Hindlimb muscle (tissue), 1 donor: ENCODE measurements around the gene GINS2. TPM values are rescaled to one million over a fixed set of nuclear protein-coding genes. Genes with fewer than 3 reads are reported as not detected.

Experiments
- DNase-seq: peaks from one replicate; pipeline ENCODE4 v3.0.0-alpha.2; 2013
- polyA plus RNA-seq: library from polyadenylated mRNA; unstranded; fragments of 120-200 nt; gene quantifications from one replicate; pipeline ENCODE4 v1.2.1, GENCODE V29; 2013; ENCODE audit not compliant: insufficient read length

Gene GINS2
- polyA plus RNA-seq, result 6.5 TPM

DNA sequence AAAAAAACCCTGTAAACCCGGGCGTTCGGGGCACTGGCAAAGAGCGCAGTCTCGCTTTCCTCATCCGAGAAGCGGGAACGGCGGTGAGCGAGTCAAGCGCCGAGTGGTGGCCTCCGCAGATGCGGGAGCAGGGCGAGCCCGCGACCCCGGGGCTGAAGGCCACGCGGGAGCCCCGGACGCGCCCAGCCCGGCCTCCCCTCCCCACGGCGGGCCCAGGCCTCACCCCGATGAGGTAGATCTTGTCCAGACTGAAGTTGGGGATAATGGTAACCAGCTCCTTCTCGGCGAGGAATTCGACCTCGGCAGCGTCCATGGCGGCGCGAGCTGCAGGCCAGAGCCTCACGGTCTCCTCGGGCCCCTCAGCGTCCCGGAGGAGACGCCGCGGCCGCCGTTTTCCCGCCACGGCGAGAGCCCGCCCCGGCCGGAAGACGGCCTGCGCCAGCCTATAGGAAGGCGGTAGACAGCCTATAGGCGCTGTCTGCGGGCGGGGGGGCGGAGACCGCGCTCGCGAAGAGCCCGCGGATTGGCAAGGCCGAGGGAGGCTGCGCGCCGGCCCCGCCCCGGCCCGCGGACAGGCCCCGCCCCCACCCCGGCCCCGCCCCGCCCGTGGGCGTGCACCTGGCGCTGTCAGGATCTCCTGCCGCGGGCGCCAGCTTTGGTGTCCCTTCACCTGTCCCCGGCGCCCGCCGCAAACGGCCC lies at the start of gene GINS2:
TSS of gene GINS2 (minus strand) at position 369 of the 699 bp plus-strand sequence. CDS start at position 313, 56 bp downstream.
- DNase-seq, result peak; percentile 92

DNA sequence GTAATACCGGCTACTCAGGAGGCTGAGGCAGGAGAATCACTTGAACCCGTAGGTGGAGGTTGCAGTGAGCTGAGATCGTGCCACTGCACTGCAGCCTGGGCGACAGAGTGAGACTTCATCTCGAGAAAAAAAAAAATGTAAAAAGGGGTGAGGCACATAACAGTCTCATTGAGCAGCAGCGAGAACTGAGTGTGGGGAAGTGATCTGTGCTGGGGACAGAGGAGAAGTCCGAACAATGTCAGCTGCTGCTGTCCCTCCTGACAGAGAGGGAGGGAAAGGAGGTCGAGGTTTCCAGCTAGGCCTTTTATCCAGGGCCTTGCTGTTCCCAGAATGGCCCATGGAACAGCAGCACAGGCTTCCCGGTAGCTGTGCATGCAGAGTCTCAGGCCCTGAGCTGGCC lies 48.2 kb upstream of the GINS2 start:
- DNase-seq, result no peak

DNA sequence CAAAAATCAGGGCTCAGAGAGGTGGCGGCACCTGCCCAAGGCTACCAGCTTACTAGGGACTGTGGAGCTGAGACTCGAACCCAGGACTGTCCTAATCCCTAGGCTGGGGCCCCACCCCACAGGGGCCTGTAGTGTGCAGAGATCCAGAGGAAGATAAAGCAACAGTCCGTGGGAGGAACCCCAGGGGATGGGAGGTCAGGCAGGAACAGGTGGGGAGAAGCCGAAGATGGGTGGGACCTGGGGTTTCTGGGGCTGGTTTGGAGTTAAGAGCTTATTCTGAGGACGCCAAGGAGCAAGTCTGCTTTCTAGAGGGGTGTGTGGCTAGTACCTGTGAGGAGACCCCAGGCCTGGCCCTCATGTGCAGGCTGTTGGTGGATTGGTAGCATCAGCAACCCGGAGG lies 47.2 kb upstream of the GINS2 start:
- no peak for DNase-seq

DNA sequence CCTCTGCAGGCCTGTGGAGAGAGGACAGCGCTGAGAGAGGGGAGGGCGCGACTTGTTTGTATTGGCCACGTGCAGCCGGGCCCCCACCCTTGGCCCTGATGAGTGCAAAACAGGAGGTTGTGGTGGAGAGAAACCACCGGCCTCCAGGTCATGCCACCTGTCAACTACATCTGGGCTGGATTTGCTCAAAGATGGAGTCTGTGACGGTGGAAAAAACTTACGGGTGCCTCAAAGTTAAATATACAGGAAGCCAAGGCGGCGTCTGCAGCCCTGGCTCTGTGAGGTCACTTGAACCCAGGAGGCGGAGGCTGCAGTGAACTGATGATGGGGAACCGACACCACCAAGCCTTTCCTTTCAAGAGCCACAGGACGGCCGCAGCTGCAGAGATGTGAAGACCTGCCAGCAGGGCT lies 46.5 kb upstream of the GINS2 start:
- DNase-seq, result no peak

DNA sequence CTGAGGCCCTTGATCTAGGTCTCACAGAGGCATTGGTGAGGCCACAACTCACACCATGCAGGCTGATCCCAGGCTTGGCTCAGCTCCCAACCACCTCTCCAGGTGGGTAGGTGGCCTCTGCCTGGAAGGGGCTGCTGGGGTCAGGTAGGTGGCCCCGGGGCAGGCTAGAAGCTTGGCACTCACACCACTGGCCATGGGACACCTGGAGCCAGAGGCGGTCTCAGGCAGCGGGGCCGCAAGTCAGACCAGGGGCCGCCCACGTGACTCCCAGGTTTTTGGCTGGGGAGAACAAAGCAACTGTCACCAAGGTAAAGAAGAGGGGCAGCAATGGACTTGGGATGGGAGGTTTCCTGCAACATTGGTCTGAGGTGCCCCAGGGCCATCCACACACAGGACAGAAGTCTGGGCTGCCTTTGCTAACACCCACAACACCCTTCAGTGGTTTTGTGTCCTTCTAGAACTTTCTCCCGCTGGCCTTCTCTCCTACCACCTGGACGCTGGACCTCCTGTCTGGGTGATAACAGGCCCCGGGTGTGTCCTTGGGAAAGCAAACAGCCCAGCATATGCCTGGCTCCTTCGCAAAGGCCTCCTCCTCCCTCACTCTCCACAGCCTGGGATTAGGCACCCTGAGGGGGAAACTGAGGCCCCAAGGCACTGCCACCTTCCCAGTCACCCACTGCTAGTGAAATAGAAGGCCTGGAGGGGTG lies 45.7 kb upstream of the GINS2 start:
- DNase-seq, result no peak

DNA sequence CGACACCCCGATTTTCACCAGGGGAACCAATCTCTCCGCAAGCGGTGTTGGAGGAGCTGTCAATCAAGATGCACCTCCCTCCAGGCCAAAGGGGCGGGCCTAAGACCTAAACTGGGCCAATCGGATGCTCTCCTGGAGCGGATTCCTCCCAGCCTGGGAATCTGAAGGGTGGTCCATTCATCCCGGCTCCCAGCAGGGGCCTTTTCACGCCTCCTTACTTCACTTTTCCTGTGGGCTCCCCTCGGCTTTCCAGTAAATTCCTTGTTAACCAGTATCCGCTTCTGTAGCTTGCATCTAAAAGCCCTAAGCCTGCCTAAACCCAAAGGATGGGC lies 45.1 kb upstream of the GINS2 start:
- DNase-seq, result no peak

DNA sequence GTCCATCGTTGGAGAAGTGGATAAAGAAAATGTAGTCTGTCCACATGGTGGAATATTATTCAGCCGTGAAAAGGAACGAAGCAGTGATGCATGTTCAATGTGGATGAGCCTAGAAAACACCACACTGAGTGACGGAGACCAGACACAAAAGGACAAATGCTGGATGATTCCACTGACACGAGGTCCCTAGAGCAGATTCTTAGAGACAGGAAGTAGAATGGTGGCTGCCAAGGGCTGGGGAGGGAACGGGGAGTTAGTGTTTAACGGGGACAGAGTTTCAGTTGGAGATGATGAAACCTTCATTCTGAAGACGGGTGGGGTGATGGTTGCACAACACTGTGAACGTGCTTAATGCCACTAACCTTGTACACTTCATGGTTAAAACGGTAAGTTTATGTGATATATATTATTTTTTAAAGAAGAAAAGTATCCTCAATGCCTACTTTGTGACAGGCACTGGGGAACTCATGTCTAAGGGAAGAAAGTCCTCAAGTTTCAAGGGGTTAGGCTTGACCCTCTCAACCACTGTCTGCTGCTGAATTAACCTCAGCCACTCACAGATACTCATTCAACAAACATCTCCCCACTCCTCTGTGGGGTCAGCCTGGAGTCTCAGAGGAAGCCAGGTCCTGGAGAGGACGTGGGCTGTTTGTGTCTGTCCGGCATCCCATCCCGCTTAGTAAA lies 44.5 kb upstream of the GINS2 start:
- DNase-seq, result no peak

DNA sequence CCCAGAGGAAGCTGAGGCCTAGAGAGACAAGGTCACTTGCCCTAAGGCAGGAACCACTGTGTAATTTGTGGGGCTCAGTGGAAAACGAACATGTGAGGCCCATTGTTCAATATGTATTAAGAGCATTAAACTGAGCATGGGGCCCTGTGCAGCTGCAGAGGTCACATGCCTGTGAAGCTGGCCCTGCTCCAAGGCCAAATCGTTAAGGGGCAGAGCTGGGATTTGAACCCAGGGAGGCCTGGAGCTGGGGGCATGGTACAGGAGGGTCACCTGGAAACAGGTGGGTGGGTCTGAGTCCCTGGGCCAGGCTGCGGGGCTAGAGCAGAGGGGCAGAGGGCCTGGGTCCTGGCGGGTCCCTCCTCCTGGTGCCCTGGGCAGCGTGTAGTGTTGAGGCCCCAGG lies 42.4 kb upstream of the GINS2 start:
- no peak for DNase-seq

DNA sequence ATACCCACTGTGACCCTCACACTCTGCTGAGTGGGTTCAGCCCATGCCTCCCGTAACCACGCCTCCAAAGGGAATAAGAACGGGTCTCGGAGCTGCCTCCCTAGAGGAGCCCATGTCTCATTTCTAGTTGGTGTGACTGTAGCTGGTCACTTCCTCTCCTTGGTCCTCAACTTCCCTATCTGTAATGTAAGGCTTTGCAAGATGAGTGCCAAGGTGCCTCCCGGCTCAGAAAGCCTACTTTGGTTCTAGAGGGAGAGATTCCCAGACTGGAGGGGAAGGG lies 41.4 kb upstream of the GINS2 start:
- DNase-seq, result no peak

DNA sequence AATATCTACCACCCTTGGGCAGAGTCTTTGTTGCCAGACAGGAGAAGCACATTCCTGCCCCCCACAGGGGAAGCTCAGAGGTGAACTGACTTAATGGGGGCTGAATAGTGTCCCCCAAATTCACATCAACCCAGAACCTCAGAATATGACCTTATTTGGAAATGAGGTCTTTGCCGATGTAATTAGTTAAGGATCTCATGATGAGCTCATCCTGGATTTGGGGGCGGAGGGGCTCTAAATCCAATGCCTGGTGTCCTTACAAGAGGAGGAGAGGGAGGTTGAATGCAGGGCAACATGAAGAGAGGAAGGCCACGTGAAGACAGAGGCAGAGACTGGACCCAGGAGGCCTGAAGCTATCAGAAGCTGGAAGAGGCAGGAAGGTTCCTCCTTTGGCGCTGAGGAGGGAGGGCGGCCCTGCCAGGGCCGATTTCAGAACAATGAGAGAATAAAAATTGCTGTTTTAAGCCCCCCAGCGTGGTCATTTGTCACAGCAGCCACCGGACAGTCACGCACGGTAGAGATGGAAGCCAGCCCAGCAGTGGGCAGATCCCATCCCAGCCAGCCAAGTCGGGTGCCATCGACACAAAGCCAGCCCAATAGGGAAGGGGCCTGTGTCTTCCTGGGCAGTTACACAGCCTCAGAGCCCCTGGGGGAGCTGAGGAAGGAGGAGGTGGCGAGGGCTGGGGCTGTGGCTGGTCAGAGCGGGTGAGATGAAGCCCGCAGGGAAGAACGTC lies 40.9 kb upstream of the GINS2 start:
- DNase-seq, result no peak

DNA sequence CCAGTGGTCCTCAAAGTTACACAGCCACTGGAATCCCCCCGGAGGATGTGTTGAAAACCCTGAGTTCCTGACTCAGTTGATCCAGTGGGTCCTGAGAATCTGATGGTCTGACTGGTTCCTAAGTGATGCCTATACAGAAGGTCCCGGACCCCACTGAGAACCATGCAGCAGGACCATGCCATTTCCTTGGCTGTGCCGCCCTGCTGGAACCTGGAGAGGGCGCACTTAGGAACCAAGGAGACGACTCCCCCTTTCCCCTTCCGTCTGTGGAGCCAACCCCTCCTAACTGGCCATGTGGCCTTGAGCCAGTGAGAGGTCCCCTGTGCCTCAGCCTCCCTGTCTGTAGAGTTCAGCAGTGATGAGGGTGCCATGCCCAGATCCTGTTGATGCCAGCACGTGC lies 40.1 kb upstream of the GINS2 start:
- DNase-seq, result no peak

DNA sequence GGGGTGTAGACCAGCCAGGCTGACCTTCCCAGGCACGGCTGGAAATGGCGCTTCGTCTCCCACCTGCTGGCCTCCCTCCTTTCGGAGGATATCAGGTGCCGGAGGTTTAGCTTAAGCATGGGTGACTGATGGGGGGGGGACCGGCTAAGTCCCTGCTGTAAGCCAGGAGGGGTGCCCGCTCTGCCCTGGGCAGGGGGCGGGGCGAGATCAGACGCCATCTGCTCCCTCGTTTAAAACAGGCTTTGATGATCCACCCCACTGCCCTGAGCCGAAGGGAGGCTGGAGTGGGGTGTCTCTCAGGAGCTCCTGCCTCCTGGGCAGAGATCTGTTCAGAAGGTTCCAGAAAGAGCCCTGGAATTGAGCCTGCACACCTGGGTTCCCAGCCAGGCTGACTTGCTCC lies 36.2 kb upstream of the GINS2 start:
- DNase-seq, result no peak

DNA sequence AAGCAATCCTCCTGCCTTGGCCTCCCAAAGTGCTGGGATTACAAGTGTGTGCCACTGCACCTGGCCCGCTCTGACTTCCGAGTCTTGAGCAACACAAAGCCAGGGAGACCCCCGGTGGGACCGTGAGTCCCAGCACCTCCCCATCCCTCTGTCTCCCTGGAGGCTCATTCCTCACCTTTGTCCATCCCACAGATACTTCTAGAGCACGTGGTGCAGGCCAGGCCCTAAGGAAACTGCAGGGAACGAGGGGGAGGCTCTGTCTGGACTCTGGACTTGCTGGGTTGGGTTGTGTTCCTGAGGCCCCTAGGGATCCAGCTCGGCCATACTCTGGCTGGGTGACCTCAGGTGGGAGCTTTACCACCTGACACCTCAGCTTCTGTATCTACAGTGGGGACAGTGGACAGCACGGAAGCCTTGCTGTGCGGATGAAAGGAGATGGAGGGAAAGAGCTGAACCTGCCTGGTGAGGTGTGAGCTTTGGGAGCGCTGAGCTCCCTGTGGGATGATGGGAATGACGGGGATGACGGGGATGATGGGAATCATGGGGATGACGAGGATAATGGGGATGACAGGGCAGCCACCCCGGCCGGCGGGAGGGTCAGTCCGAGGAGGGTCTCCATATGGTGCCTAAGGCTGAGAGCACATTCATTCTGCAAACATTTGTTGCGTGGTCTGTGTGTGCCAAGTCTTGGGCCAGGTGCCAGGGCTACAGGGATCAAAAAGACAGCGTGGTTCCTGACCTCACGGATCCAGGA lies 35.5 kb upstream of the GINS2 start:
- DNase-seq, result no peak

DNA sequence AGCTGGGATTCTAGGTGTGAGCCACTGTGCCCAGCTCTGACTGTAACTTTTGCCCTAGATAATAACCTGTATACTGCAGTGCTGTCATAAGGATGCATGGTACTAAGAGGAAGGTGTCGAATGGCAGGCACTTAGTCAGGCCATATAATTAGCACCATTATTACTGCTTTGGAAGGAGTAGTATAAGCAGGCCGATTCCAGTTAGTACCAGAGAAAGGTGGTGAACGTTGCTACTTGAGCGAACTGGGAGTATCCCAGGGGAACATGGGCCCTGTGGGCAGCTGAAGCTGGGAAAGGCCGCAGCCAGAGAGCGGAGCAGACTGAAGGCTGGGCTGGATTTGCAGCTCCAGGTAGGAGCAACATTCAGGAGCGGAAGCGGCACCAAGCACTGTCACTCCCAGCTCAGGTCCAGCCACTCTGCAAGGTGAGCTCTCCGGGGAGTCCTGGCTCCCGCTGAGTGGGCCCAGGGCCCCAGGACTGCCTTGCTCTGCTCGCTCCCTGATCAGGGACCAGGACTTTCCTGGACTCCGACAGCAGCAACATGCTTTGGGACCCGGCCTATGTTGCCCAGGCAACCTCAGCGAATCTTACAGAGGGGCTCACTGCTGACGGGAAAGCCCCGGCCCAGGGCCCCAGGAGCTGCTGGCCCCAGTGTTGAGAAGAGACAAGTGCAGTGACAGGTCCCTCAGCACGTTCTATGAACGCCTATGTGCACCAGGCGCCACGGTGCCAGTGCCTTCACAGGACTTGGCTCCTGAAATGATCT lies 33.6 kb upstream of the GINS2 start:
- no peak for DNase-seq

DNA sequence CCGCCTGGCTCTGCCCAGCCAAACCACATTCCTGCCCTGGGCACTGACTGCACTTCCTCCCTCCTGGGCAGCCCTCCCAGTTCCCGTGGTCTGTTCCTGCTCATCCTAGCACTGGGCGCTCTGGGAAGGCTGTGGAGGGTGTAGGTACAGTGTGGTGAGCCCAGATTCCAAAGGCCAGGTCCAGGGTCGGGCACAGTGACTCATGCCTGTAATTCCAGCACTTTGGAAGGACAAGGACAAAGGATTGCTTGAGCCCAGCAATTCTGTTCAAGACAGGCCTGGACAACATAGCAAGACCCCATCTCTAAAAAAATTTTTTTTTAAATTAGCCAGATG lies 31.5 kb upstream of the GINS2 start:
- DNase-seq, result no peak

DNA sequence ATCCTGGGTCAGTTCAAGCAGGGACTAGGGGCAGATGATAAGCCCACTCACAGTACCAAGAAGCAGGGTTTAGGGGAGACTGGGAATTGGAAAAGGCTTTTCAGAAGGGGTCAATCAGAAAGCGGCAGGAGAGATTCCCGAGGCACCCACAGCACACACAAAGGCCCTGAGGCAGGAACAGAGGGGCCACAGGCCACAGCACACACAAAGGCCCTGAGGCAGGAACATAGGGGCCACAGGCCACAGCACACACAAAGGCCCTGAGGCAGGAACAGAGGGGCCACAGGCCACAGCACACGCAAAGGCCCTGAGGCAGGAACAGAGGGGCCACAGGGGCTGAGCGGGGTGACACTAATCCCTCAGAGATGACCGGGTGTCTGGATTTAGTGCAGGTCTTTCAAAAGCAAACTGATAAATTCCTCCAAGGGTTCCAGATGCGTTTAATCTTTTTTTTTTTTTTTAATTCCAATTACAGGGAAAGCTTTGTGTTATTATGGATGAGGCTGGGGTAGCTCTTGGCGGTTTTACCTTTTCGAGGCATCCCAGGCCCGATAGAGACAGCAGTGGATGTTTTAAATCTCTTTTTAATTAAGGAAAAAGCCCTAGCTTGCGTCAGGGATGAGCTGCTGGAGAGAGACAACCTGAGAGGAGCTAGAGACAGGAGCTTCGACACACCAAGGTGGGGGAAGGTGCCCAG lies 31.0 kb upstream of the GINS2 start:
- DNase-seq, result no peak

DNA sequence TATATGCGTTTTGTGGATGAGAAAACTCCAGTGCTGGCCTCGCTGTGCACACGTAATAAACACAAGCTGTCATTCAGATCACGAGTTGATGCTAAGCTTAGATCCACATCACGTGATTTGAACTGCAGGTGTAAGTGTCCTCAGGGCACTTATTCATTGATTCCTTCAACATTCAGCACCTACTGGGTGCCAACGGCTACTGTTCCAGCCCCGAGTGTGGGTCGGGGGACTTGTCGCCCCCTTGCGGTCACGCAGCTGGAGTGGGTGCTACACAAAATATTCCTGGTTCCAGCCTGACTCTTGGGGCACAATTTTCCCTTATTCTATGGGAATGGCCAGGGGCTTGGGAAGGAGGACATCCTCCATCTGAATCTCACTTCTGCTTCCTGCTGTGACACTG lies 29.9 kb upstream of the GINS2 start:
- DNase-seq, result no peak

DNA sequence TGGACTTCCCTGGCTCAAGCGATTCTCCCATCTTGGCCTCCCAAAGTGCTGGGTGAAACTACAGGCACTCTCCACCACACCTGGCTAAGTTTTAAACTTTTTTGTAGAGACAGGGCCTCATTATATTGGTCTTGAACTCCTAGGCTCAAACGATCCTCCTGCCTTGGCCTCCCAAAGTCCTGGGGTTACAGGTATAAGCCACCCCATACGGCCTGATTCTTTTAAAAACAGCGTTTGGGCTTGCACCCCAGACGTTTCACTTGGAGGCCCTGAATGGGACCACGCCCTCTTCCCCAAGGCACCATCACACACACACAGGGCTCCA lies 29.4 kb upstream of the GINS2 start:
- DNase-seq, result no peak

DNA sequence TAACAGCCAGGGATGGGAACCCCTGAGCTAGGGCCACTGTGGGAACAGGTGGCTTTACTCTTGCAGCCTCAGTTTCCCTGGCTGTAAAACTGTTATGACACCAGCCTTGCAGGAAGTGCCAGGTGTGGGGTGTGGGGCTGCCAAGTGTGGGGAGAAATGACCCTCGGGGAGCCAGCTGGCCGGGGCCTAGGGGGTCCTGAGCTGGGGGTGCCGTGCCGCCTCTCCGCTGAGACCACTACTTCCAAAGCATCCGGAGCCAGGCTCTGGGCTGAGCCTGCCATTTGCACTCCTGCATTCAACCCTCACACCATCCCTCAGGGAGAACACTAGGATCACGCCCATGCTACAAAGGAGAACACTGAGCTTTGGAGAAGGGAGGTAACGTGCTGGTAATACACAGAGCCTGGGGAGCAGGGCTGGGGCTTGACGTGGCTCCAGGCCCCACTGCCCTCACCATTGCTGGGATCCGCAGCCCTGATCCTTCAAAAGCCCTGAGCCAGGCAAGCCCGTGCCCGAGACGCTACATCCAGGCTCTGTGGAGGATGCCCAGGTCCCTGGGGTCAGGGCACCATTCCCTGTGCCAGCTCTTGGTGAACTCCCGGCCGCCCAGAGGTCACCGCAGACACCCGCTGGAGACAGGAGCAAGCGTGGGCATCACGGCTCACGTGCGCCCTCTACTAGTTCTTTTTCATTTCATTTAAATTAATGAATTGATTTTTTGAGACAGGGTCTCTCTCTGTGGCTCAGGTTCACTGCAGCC lies 28.8 kb upstream of the GINS2 start:
- DNase-seq, result peak; percentile 60

DNA sequence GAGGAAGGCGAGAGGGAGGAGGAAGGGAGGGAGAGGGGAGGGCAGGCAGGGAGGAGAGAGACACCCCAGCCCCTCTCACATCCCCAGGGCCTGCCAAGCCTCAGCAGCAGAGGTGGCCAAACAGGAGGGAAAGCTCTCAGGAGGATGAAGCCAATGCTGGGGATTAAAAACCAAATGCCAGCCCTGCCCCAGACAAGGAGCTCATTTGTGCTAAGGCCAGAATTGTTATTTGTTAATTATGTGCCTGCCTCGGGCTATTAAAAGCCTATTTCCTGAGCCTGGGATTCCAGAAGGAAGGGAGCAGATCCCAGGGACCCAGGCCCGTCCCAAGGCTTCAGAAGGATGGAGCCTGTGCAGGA lies 27.9 kb upstream of the GINS2 start:
- no peak for DNase-seq
